Measurements from ENCODE around the gene DLG2.

DLG2 gene

DNA sequence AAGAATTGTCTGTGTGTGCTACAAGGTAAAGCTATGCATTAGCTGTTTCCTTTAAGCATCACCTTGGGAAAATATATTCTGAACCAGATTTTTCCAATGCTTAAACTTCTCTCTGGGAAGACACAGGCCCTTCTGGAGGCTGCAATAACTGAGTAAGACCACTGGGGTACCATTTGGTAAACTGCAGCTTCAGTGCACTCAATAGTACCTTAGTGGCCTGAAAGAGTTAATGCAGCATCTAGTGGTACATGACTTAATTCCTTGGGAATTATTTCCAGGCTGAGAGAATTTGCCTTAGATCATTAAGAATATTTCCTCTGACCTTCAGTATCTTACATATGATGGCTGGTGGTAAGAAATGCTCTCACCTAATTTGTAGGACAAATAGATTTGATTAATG is 727.4 kb downstream of the DLG2 start:
- no peak for DNase-seq (ENCODE audit: insufficient read length, low spot score)

DNA sequence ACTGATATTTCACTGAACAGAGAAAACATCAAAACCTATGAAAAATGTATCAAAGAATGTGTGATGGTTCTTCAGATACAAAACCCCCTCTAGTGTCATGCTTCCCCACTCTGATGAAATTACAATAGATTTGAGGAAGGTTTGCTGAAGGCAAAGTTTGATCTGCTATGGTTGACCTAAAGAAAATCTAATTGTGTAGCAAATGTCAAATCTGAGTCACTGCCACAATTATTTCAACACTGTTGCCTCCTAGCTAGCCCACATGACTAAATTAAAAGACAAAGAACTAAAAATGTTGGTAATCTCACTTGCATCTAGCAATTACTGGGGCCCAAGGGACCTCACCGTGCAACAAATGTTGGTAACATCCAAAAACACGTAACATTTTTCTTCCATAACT is 728.0 kb downstream of the DLG2 start:
- FAIRE-seq = no peak
- TF ChIP-seq, protein P1, sequence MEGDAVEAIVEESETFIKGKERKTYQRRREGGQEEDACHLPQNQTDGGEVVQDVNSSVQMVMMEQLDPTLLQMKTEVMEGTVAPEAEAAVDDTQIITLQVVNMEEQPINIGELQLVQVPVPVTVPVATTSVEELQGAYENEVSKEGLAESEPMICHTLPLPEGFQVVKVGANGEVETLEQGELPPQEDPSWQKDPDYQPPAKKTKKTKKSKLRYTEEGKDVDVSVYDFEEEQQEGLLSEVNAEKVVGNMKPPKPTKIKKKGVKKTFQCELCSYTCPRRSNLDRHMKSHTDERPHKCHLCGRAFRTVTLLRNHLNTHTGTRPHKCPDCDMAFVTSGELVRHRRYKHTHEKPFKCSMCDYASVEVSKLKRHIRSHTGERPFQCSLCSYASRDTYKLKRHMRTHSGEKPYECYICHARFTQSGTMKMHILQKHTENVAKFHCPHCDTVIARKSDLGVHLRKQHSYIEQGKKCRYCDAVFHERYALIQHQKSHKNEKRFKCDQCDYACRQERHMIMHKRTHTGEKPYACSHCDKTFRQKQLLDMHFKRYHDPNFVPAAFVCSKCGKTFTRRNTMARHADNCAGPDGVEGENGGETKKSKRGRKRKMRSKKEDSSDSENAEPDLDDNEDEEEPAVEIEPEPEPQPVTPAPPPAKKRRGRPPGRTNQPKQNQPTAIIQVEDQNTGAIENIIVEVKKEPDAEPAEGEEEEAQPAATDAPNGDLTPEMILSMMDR (IDR thresholded peaks at IDR 0.05; ENCODE audit: insufficient read depth, missing control alignments) = no peak

More for the DNA sequence above, 727.4 kb downstream of the DLG2 start:
- TF ChIP-seq, protein P1 (IDR thresholded peaks at IDR 0.05; ENCODE audit: insufficient read depth, missing control alignments) = peak; percentile 6
- no peak for FAIRE-seq

DNA sequence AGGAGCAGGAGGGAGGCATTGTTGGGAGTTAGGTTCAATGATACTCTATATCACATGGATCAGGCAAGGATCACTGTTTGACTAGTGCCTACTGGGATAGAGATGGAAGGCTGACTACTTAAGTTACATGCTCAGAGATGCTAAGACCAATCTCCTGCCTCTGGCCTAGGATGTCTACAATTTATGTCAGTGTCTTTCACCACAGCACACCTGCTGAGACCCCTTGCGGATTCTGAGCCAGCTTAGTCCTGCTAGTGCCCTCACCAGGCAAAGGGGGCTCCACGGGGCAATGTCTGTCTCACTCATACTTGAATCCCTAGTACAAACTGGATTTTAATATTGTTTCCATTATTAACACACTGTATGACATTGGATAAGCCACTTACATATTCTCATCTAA is 732.5 kb downstream of the DLG2 start:
- no peak for DNase-seq (ENCODE audit: insufficient read length, low spot score)
- TF ChIP-seq, protein P1 (IDR thresholded peaks at IDR 0.05; ENCODE audit: insufficient read depth, missing control alignments) = no peak
- no peak for FAIRE-seq

More for the DNA sequence above, 728.0 kb downstream of the DLG2 start:
- no peak for DNase-seq (ENCODE audit: insufficient read length, low spot score)

DNA sequence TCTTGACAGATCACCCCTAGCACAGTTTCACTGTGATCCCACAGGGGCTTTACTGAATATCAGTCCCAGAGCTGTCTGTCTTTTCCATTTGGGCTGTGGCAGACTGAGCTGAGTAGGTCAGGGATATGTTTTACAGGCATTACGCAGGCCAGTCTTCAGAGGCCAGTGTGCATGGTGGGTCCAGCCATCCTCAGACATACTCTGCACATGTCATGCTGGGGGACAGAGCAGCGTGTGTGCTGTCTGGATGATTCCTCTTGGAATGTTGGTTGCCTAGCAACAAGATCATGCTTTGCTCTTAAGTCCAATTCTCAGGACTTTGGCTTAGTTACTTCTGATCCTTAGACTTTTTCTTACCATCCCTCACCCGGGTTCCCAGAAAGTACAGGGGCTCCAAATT is 736.5 kb downstream of the DLG2 start:
- FAIRE-seq = no peak
- no peak for DNase-seq (ENCODE audit: insufficient read length, low spot score)
- TF ChIP-seq, protein P1 (IDR thresholded peaks at IDR 0.05; ENCODE audit: insufficient read depth, missing control alignments) = no peak

DNA sequence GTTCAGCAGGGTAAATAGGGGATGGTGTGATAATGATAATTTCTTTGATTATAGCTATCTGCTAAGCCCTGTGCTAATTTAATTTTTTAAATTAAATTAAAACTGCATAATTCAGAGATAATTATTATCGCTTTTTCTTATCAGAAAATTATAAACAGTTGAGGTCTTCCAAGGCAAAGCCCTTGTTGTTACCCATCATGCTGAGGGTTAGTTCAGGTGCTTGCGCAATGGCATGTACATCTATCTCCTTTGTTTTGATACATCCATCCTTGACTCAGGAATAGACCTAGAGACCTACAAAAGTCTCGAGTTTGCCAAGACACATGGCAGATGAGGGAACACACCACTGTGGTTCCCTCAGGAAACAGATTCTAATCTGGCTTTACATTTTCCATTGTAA is 737.6 kb downstream of the DLG2 start:
- FAIRE-seq (no peak), DNase-seq (ENCODE audit: insufficient read length, low spot score) (no peak)
- TF ChIP-seq, protein P1 (IDR thresholded peaks at IDR 0.05; ENCODE audit: insufficient read depth, missing control alignments) = no peak

DNA sequence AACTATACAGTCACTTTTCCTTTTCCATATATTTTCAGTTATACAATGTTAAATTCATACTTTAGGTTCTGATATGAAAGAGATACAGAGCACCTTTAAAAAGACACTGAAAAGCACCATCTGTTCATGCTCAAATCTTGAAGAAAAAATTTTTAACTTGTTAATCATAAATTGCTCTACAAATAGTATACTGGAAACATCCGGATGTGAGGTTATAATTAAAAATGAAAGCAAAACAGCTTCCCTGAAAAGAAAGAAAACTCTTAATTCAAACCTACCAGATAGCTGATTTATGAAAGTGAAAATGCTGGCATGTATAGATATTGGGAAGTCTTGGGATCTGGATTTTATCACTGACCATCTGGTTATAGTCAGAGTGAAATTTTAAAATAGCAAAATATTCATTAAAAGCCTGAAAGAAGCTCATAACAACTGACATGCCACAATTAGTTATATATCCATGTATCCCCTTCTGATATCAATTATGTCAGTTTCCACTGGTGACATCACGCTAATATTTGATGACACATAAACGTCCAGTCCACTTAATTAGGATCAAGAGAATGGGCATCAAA is 740.0 kb downstream of the DLG2 start:
- TF ChIP-seq, protein P1 (IDR thresholded peaks at IDR 0.05; ENCODE audit: insufficient read depth, missing control alignments) = no peak
- FAIRE-seq (no peak), DNase-seq (ENCODE audit: insufficient read length, low spot score) (no peak)

DNA sequence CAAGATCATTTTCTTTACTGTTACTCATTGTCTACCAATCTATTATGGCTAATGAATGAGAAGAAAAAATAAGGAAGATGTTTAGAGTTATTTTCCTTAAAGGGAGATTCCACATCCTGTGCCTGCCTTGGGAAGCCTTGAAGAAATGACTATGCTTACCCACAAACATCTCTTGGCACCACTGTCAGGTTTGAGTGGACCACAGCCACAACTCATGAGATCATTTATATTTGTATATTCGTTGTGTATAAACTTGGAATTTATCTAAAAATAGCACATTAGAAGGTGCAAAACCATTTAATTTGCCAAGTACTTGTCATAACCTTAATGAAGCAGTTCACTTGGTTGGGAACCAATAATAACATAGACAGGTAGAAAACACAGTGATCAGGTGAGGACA is 740.8 kb downstream of the DLG2 start:
- FAIRE-seq = no peak
- TF ChIP-seq, protein P1 (IDR thresholded peaks at IDR 0.05; ENCODE audit: insufficient read depth, missing control alignments) = no peak
- no peak for DNase-seq (ENCODE audit: insufficient read length, low spot score)
